GM10248 (cell line): ENCODE measurements around the gene PRPF6.

Experiments used
- CTCF ChIA-PET: fragments of 300-600 bp; sonication (Branson Sonifier 250); formaldehyde crosslinking; extraction: SDS; loops from one replicate; lab custom pipeline; 2021; ENCODE audit warnings: antibody characterized with exemption; lab: Yijun Ruan, JAX
- POLR2A ChIA-PET: fragments of 350-650 bp; sonication (Branson Sonifier 250); formaldehyde crosslinking; extraction: SDS; loops from one replicate; lab custom pipeline; 2020; ENCODE audit warnings: antibody characterized with exemption; lab: Yijun Ruan, JAX
- DNase-seq: peaks from one replicate; pipeline ENCODE4 v3.0.0; 2012; ENCODE audit errors: extremely low spot score
- CTCF ChIP-seq: IDR thresholded peaks from 2 replicates; pipeline ENCODE4 v1.5.1; 2012; ENCODE audit warnings: mild to moderate bottlenecking, low read depth; ENCODE audit errors: extremely low read depth, missing control alignments, control extremely low read depth

Gene PRPF6

GRCh38 chr20:64033981-64034493, 53.1 kb downstream of the PRPF6 start:
- TF ChIP-seq CTCF: no peak
- ChIA-PET CTCF (interaction anchor here (1.1 to 2.6 kb wide), 3 partner anchors 45 to 86 kb away, joined by 3 to 12 read pairs (median 4); partner anchors contain the start of genes PRPF6 and SAMD10), POLR2A (interaction anchor here (0.7 kb wide), 1 partner anchor 42 kb away, joined by 3 read pairs; no protein-coding TSS in a partner anchor)
- DNase-seq: no peak

GRCh38 chr20:64035066-64035932, 54.4 kb downstream of the PRPF6 start:
- peak; percentile 51 for DNase-seq
- POLR2A ChIA-PET: interaction anchor here (1.2 to 2.5 kb wide), 2 partner anchors 8 to 19 kb away, joined by 3 to 8 read pairs; no protein-coding TSS in a partner anchor
- CTCF ChIA-PET: interaction anchor here (1.3 to 6.4 kb wide), 4 partner anchors 7 to 53 kb away, joined by 3 to 116 read pairs (median 20); partner anchors contain the start of genes PRPF6 and SAMD10
- no peak for TF ChIP-seq CTCF

DNA sequence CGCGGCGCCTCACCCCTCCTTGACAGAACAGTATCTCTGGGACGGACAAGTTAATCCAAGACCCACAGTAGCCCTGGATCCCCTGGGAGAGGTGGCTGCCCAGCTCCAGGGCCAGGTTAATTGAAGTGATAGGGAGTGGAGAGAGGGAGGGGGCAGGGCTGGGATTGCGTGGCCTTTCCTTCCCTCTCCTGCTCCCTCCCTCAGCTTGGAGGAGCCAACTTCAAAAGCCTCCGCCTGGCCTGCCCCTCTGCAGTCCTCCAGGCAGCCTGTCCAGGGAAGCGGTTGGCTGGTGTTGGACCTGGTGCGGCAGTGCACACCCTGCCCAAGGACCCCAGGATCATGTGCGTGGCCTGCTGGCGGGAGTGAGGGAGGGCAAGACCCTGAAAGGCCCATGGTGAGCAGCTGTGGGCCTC, 55.0 kb downstream of the PRPF6 start, which contains the start of gene C20orf204:
TSS of gene C20orf204 (plus strand) at position 250 of the 413 bp plus-strand sequence. CDS start at position 392, 142 bp downstream.
- no peak for TF ChIP-seq CTCF
- DNase-seq: no peak
- ChIA-PET CTCF (interaction anchor here (1.1 to 6.4 kb wide), 6 partner anchors 8 to 62 kb away, joined by 3 to 116 read pairs (median 20); partner anchors contain the start of genes PRPF6 and SAMD10), POLR2A (interaction anchor here (1.2 to 2.5 kb wide), 3 partner anchors 8 to 56 kb away, joined by 3 to 8 read pairs (median 8); partner anchors contain the start of genes PRPF6 and SAMD10)

DNA sequence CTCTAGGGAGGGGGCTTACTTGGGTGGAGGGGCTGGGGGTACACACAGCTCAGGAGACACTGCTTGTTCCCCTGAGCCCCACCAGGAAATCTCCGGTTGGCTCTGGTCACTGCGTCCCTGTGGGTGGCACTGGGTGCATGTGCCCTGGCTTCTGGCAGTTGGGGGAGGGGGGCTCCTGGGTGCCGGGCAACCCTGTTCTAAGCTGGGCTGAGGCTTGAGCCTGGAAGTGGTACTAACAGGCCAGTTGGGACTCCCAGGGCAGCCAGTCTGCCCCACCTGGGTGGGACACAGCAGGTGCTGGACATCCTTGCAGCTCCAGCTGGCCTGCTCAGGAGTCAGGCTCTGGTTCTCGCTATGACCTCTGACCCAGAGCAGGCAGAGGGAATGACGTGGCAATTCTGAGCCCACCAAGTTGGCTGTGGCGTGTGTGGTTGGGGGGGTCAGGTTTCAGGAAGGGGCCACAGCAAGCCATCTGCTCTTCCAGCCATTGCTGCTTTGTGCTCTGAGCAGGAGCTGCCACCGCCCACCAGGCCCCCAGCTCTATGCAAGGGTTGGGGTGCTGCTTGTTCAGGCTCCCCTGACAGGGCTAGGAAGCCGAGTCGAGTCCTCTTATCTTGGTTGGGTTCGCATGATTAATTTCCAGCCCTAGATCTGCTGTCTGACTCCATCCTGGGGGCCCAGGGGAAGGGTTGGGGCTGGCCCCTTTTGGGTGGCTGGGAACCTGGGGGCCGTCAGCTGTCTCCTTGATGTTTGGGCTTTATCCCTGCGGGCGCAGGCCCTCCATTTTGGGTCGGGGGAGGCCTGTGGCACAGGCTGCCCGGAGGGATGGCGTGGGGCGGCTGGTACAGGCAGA, 55.6 kb downstream of the PRPF6 start:
- CTCF ChIA-PET: interaction anchor here (1.1 to 7.4 kb wide), 8 partner anchors 9 to 63 kb away, joined by 3 to 116 read pairs (median 32); partner anchors contain the start of genes PRPF6, SAMD10 and SOX18
- TF ChIP-seq CTCF: no peak
- DNase-seq: no peak
- POLR2A ChIA-PET: interaction anchor here (1.2 to 2.5 kb wide), 4 partner anchors 9 to 56 kb away, joined by 3 to 8 read pairs (median 7); partner anchors contain the start of genes PRPF6 and SAMD10

DNA sequence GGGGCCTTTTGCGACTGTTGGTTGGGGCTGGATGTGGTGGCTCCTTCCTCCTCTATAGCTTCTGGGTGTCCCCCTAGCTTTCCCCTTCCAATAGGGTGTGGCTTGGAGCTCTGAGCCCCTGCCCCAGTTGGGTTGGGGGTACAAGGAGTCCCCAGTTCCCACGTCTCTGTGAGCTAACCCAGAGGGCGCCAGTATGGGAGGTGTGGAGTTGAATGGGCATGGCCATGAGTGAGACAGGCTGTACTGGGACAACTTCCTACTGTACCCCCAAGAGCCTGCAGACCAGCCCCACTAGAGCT, 56.2 kb downstream of the PRPF6 start:
- ChIA-PET POLR2A (interaction anchor here (0.5 to 2.5 kb wide), 4 partner anchors 10 to 66 kb away, joined by 3 to 8 read pairs (median 7); partner anchors contain the start of genes PRPF6 and SAMD10), CTCF (interaction anchor here (2.8 to 7.4 kb wide), 7 partner anchors 9 to 63 kb away, joined by 9 to 116 read pairs (median 33); partner anchors contain the start of genes PRPF6, SAMD10 and SOX18)
- no peak for TF ChIP-seq CTCF
- DNase-seq: no peak
